ENCODE data around the gene ANXA6.

GRCh38 chr5:151179489-151179840, 21.9 kb upstream of the ANXA6 start:
- TF ChIP-seq ZNF274 (IDR thresholded peaks at IDR 0.05; ENCODE audit: low read depth, low read length) (no peak), YY1 (IDR thresholded peaks at IDR 0.05; ENCODE audit: insufficient read depth, insufficient read length) (no peak)

All from NT2/D1 (cell line).